GM06990 (cell line): ENCODE data around the gene MT1H.

Experiments
- DNase-seq: peaks from one replicate; pipeline ENCODE4 v3.0.0-alpha.2; 2011; ENCODE audit not compliant: insufficient read length; ENCODE audit errors: extremely low read depth
- H3K27me3 ChIP-seq: replicated peaks from 2 replicates; pipeline ENCODE4 v1.6.0; 2011; ENCODE audit warnings: low read length; ENCODE audit not compliant: control insufficient read depth, insufficient read depth
- H3K36me3 ChIP-seq: 2 replicates; pipeline ENCODE4 v1.5.1; 2011; ENCODE audit warnings: low read length; ENCODE audit not compliant: control insufficient read depth, insufficient read depth
- H3K4me3 ChIP-seq: replicated peaks from 2 replicates; pipeline ENCODE4 v1.5.1; 2011; ENCODE audit warnings: low read depth, mild to moderate bottlenecking, control low read depth, low read length
- TF ChIP-seq, protein P1 (sequence below): IDR thresholded peaks from 2 replicates; pipeline ENCODE4 v1.5.1; 2011; ENCODE audit warnings: low read length, control low read depth, mild to moderate bottlenecking, inconsistent platforms; ENCODE audit not compliant: insufficient read depth, poor library complexity, severe bottlenecking

Gene MT1H

DNA sequence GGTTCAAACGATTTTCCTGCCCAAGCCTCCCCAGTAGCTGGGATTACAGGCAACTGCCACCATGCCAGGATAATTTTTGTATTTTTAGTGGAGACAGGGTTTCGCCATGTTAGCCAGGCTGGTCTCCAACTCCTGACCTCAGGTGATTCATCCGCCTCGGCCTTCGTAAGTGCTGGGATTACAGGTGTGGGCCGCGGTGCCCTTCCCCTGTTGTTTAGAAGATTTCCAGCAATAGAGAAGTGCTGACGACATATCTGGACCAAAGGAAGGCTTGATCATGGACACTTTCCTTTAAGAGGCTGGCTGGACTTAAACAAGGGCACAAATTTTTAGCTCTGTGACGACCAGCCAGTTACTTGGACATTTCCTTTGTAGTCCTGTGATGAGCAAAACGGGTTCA lies 38.4 kb upstream of the MT1H start:
- Histone ChIP-seq H3K27me3 (peaks cover 3% of the 10 kb centered on the region), H3K4me3 (no peak overlapping the region), H3K36me3 (no peaks in the 10 kb centered on the region)
- TF ChIP-seq, protein P1, sequence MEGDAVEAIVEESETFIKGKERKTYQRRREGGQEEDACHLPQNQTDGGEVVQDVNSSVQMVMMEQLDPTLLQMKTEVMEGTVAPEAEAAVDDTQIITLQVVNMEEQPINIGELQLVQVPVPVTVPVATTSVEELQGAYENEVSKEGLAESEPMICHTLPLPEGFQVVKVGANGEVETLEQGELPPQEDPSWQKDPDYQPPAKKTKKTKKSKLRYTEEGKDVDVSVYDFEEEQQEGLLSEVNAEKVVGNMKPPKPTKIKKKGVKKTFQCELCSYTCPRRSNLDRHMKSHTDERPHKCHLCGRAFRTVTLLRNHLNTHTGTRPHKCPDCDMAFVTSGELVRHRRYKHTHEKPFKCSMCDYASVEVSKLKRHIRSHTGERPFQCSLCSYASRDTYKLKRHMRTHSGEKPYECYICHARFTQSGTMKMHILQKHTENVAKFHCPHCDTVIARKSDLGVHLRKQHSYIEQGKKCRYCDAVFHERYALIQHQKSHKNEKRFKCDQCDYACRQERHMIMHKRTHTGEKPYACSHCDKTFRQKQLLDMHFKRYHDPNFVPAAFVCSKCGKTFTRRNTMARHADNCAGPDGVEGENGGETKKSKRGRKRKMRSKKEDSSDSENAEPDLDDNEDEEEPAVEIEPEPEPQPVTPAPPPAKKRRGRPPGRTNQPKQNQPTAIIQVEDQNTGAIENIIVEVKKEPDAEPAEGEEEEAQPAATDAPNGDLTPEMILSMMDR, result no peak
- DNase-seq, result no peak

DNA sequence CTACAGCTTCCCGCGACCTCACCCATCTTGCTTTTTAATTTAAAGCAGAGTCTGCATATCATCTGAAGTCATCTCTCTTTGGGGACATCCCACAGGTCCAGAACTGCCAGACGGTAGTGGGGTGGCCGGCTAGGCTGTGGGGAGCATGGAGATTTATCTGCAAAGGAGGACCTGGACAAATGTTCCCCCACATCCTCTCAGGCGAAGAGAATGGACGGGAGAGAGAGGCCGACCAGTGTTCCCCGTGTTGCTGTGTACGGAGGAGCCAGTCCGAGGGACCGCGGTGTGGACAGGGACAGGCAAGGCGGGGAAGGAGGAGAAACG lies 37.8 kb upstream of the MT1H start:
- peaks cover 3% of the 10 kb centered on the region for H3K27me3 ChIP-seq
- H3K4me3 ChIP-seq, result no peak overlapping the region
- DNase-seq, result no peak
- H3K36me3 ChIP-seq, result no peaks in the 10 kb centered on the region
- TF ChIP-seq, protein P1, result no peak

GRCh38 chr16:56632156-56632847 lies 37.3 kb upstream of the MT1H start, which contains the start of gene MT1M:
Gene MT1M, plus strand, starts transcription at chr16:56632659. Its CDS starts 73 bp downstream, at chr16:56632732.
- Histone ChIP-seq H3K27me3 (peaks cover 3% of the 10 kb centered on the region), H3K36me3 (no peaks in the 10 kb centered on the region), H3K4me3 (no peak within 1 kb of the TSS)
- no peak for DNase-seq
- TF ChIP-seq, protein P1, result no peak

DNA sequence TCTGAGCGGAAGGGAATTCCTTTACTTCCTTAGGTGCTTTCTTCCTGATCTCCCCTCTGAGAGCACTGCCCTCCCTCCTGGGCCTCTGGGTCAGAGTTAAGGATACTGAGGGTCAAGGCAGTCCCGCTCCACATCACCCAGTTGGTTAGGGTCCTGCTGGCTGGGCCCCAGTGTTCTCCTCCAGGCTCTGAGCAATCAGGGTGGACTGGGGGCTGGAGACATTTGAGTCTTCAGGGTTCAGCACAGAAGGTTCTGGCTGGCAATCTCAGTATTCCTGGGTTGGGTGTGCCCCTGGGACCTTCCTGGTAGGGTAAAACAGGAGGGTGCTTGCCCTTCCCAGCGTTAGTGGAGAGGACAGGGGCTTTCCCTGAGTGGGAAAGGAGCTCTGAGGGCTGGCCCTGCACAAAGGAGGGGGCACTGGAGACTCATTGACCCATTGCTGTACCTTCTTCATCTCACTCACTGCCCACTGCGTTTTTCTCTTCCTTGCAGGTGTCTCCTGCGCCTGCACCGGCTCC lies 36.7 kb upstream of the MT1H start:
- DNase-seq, result no peak
- TF ChIP-seq, protein P1, result no peak
- no peak overlapping the region for H3K4me3 ChIP-seq
- H3K27me3 ChIP-seq, result peaks cover 4% of the 10 kb centered on the region
- H3K36me3 ChIP-seq, result no peaks in the 10 kb centered on the region

DNA sequence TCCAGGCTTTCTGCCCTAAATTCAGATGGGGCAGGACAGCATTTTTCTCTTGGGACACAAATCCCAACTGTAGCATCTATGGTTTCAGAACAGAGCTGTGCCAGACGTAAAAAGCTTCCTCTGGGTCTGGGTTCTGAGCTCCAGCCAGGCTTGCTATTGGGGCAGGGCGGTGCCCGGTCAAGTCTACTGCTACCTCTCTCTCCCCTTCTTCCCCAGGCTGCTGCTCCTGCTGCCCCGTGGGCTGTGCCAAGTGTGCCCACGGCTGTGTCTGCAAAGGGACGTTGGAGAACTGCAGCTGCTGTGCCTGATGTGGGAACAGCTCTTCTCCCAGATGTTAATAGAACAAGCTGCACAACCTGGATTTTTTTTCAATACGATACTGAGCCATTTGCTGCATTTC lies 36.1 kb upstream of the MT1H start:
- Histone ChIP-seq H3K4me3 (no peak overlapping the region), H3K36me3 (no peaks in the 10 kb centered on the region), H3K27me3 (peaks cover 4% of the 10 kb centered on the region)
- DNase-seq, result no peak
- TF ChIP-seq, protein P1, result no peak
